HFF-Myc (cell line): ENCODE results near the gene RER1.
A peak's percentile ranks its signal among the peaks of the same experiment; 100 is the strongest.
"Not testable (repeated sequence)": the region's sequence is repeated elsewhere in the genome, so short reads cannot be mapped to it uniquely, and the experiment has no call there.

Source experiments
- DNase-seq: peaks from one replicate; pipeline ENCODE4 v3.0.0-alpha.2; 2011; ENCODE audit warnings: low read depth; ENCODE audit errors: extremely low read depth
- H3K4me3 ChIP-seq: replicated peaks from 2 replicates; pipeline ENCODE4 v1.5.1; 2011; ENCODE audit warnings: low read depth, mild to moderate bottlenecking, control low read depth, low read length
- CTCF ChIP-seq: IDR thresholded peaks from 2 replicates; pipeline ENCODE4 v1.5.1; 2012; ENCODE audit warnings: mild to moderate bottlenecking, low read depth, low read length, control low read depth; ENCODE audit errors: missing control alignments

Gene RER1

GRCh38 chr1:2438641-2439040 lies 47.0 kb downstream of the RER1 start:
- DNase-seq: no peak
- H3K4me3 ChIP-seq: no peak overlapping the region
- TF ChIP-seq CTCF: no peak

- H3K4me3 ChIP-seq: no peak overlapping the region
- DNase-seq: no peak
- TF ChIP-seq CTCF: no peak
Measured at GRCh38 chr1:2439369-2439768, 47.7 kb downstream of the RER1 start.

- not testable (repeated sequence) for DNase-seq
Measured at GRCh38 chr1:2440346-2440745, 48.7 kb downstream of the RER1 start.

GRCh38 chr1:2441746-2442145 lies 50.1 kb downstream of the RER1 start:
- DNase-seq: no peak
- no peak overlapping the region for H3K4me3 ChIP-seq
- TF ChIP-seq CTCF: no peak

More at GRCh38 chr1:2440346-2440745, 48.7 kb downstream of the RER1 start:
- H3K4me3 ChIP-seq: not testable (repeated sequence)

- no peak overlapping the region for H3K4me3 ChIP-seq
- no peak for DNase-seq
- no peak for TF ChIP-seq CTCF
Measured at GRCh38 chr1:2442661-2443060, 51.0 kb downstream of the RER1 start.

- no peak for DNase-seq
- no peak overlapping the region for H3K4me3 ChIP-seq
- TF ChIP-seq CTCF: peak; percentile 18
Measured at GRCh38 chr1:2443277-2444137, 51.9 kb downstream of the RER1 start.

GRCh38 chr1:2444138-2444591 lies 52.5 kb downstream of the RER1 start:
- no peak for DNase-seq
- no peak overlapping the region for H3K4me3 ChIP-seq

More at GRCh38 chr1:2444138-2444591, 52.5 kb downstream of the RER1 start:
- TF ChIP-seq CTCF: no peak
